Measurements from ENCODE around the gene OR8K5. TPM values are rescaled to one million over a fixed set of nuclear protein-coding genes. Genes with fewer than 3 reads are reported as not detected.

Gene OR8K5, protein sequence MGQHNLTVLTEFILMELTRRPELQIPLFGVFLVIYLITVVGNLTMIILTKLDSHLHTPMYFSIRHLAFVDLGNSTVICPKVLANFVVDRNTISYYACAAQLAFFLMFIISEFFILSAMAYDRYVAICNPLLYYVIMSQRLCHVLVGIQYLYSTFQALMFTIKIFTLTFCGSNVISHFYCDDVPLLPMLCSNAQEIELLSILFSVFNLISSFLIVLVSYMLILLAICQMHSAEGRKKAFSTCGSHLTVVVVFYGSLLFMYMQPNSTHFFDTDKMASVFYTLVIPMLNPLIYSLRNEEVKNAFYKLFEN
- total RNA-seq (ENCODE audit: unreplicated experiment) = not detected
- long read RNA-seq = 0 reads

DNA sequence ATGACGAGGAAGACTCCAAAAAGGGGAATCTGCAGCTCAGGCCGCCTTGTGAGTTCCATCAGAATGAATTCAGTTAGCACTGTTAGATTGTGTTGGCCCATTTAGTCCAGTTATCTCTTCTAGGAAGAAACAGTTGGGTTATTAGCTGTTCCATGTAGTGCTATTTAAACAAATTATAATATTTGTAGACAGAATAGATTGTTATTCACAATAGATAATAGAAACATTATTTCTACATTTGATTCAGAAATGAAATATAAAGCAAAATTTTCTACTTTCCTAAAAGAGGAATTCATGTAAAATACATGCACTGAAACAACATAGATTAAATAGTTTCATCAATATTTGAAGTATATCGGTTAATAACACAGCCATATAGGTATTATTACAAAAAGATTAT, at the start of gene OR8K5:
OR8K5 (minus strand) TSS at position 101 of the 400 bp plus-strand sequence; CDS start at position 101, 0 bp downstream.
- no peak for TF ChIP-seq CTCF (IDR thresholded peaks at IDR 0.05; ENCODE audit: unreplicated experiment)
- DNase-seq (ENCODE audit: low spot score) = no peak
- Mint-ChIP-seq H3K36me3 (ENCODE audit: low read depth, unreplicated experiment) (no peaks in the 10 kb centered on the region), H3K9me3 (ENCODE audit: unreplicated experiment) (no peaks in the 10 kb centered on the region), H3K27ac (ENCODE audit: unreplicated experiment) (no peak within 1 kb of the TSS), H3K4me3 (ENCODE audit: unreplicated experiment) (no peak within 1 kb of the TSS), H3K27me3 (ENCODE audit: unreplicated experiment) (no peaks in the 10 kb centered on the region), H3K4me1 (ENCODE audit: unreplicated experiment) (no peaks in the 10 kb centered on the region)

- Mint-ChIP-seq H3K27me3 (ENCODE audit: unreplicated experiment) (no peaks in the 10 kb centered on the region), H3K4me3 (ENCODE audit: unreplicated experiment) (no peak overlapping the region), H3K4me1 (ENCODE audit: unreplicated experiment) (no peaks in the 10 kb centered on the region), H3K36me3 (ENCODE audit: low read depth, unreplicated experiment) (no peaks in the 10 kb centered on the region), H3K9me3 (ENCODE audit: unreplicated experiment) (no peaks in the 10 kb centered on the region), H3K27ac (ENCODE audit: unreplicated experiment) (no peak overlapping the region)
- no peak for TF ChIP-seq CTCF (IDR thresholded peaks at IDR 0.05; ENCODE audit: unreplicated experiment)
- no peak for DNase-seq (ENCODE audit: low spot score)
These were observed 47.7 kb upstream of the OR8K5 start for GRCh38 chr11:56207790-56208189.

- Mint-ChIP-seq H3K4me1 (ENCODE audit: unreplicated experiment) (peaks cover 9% of the 10 kb centered on the region), H3K36me3 (ENCODE audit: low read depth, unreplicated experiment) (no peaks in the 10 kb centered on the region), H3K27me3 (ENCODE audit: unreplicated experiment) (no peaks in the 10 kb centered on the region), H3K9me3 (ENCODE audit: unreplicated experiment) (no peaks in the 10 kb centered on the region), H3K27ac (ENCODE audit: unreplicated experiment) (no peak overlapping the region), H3K4me3 (ENCODE audit: unreplicated experiment) (no peak overlapping the region)
- DNase-seq (ENCODE audit: low spot score) = no peak
- no peak for TF ChIP-seq CTCF (IDR thresholded peaks at IDR 0.05; ENCODE audit: unreplicated experiment)
These were observed 37.2 kb upstream of the OR8K5 start for GRCh38 chr11:56197367-56197766.

- DNase-seq (ENCODE audit: low spot score) = no peak
- TF ChIP-seq CTCF (IDR thresholded peaks at IDR 0.05; ENCODE audit: unreplicated experiment) = no peak
- Mint-ChIP-seq H3K27ac (ENCODE audit: unreplicated experiment) (no peak overlapping the region), H3K9me3 (ENCODE audit: unreplicated experiment) (no peaks in the 10 kb centered on the region), H3K27me3 (ENCODE audit: unreplicated experiment) (no peaks in the 10 kb centered on the region), H3K36me3 (ENCODE audit: low read depth, unreplicated experiment) (no peaks in the 10 kb centered on the region), H3K4me3 (ENCODE audit: unreplicated experiment) (no peak overlapping the region), H3K4me1 (ENCODE audit: unreplicated experiment) (peaks cover 9% of the 10 kb centered on the region)
These were observed 36.6 kb upstream of the OR8K5 start for GRCh38 chr11:56196705-56197104.

- no peaks in the 10 kb centered on the region for H3K36me3 Mint-ChIP-seq (ENCODE audit: low read depth, unreplicated experiment)
- H3K4me1 Mint-ChIP-seq (ENCODE audit: unreplicated experiment) = no peaks in the 10 kb centered on the region
- no peak for TF ChIP-seq CTCF (IDR thresholded peaks at IDR 0.05; ENCODE audit: unreplicated experiment)
- H3K27ac Mint-ChIP-seq (ENCODE audit: unreplicated experiment) = no peak overlapping the region
- no peak overlapping the region for H3K4me3 Mint-ChIP-seq (ENCODE audit: unreplicated experiment)
- DNase-seq (ENCODE audit: low spot score) = no peak
- H3K27me3 Mint-ChIP-seq (ENCODE audit: unreplicated experiment) = no peaks in the 10 kb centered on the region
- H3K9me3 Mint-ChIP-seq (ENCODE audit: unreplicated experiment) = no peaks in the 10 kb centered on the region
These were observed 28.5 kb upstream of the OR8K5 start for GRCh38 chr11:56188602-56189001.

Data from endothelial cell (in vitro differentiated cells).